Measurements from ENCODE around the gene DUSP5.

DNA sequence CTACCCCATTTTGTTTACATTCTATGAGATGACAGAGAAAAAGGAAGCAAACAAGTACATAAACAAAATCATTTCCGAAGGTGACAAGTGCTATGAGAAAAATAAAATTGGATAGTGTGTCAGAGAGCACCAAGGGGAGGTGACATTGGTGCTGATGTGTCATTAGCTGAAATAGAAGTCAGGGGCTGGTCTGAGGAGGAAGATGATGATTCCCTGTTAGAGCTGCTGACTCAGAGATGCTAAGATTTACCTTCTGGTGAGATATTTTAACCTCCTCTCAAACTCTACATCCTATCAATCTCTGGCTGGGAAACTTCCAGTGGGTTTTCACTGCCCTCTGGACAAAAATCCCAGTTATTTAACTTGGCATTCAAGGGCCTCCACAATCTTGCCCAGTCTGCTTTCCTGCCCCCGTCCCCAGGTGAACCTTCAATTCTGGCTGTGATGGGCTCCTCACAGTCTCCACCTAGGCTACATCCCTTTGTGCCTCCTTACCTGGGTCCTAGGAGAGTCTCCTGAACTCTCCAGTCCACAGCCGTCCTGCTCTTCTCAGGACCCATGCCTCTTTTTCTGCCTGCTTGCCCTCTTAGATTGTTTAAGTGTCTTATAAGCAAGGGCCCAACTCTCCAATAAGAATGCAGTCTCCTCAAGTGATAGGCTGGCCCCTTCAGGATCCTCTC is 26.6 kb downstream of the DUSP5 start:
- TF ChIP-seq ZNF138 (tag by site-specific recombination; IDR thresholded peaks at IDR 0.05; ENCODE audit: borderline replicate concordance) (no peak), CTCF (tag by site-specific recombination; IDR thresholded peaks at IDR 0.05) (no peak), ZNF501 (tag by site-specific recombination; IDR thresholded peaks at IDR 0.05) (no peak), ZNF747 (tag by site-specific recombination; IDR thresholded peaks at IDR 0.05) (no peak), YY2 (tag by site-specific recombination; IDR thresholded peaks at IDR 0.05) (no peak), ZSCAN16 (tag by site-specific recombination; IDR thresholded peaks at IDR 0.05) (no peak), ZBTB1 (tag by site-specific recombination; IDR thresholded peaks at IDR 0.05) (no peak), SP2 (tag by site-specific recombination; IDR thresholded peaks at IDR 0.05) (no peak), TCF7L2 (IDR thresholded peaks at IDR 0.05; ENCODE audit: borderline replicate concordance, low read depth, low read length) (no peak), OVOL3 (tag by site-specific recombination; IDR thresholded peaks at IDR 0.05) (no peak)
- TF ChIP-seq, protein P1, sequence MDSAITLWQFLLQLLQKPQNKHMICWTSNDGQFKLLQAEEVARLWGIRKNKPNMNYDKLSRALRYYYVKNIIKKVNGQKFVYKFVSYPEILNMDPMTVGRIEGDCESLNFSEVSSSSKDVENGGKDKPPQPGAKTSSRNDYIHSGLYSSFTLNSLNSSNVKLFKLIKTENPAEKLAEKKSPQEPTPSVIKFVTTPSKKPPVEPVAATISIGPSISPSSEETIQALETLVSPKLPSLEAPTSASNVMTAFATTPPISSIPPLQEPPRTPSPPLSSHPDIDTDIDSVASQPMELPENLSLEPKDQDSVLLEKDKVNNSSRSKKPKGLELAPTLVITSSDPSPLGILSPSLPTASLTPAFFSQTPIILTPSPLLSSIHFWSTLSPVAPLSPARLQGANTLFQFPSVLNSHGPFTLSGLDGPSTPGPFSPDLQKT (IDR thresholded peaks at IDR 0.05; ENCODE audit: borderline replicate concordance, low read depth, low read length), result no peak
